Activated T-cell treated with anti-CD3 and anti-CD28 coated beads for 4 hours (primary cell): ENCODE measurements around the gene SEC24D.
"Not testable (repeated sequence)": the region's sequence is repeated elsewhere in the genome, so short reads cannot be mapped to it uniquely, and the experiment has no call there.

Experiments used
- DNase-seq: peaks from one replicate; pipeline ENCODE4 v3.0.0-alpha.2; 2020

SEC24D gene

GRCh38 chr4:118835571-118836300 is at the start of gene SEC24D:
Gene SEC24D, minus strand, starts transcription at chr4:118836126. Its CDS starts 2,430 bp downstream, at chr4:118833696.
- peak; percentile 79 for DNase-seq

- no peak for DNase-seq
Observed at GRCh38 chr4:118884716-118885115, 48.8 kb upstream of the SEC24D start.

- no peak for DNase-seq
Observed at GRCh38 chr4:118883861-118884260, 47.9 kb upstream of the SEC24D start.

GRCh38 chr4:118881512-118882146 is 45.7 kb upstream of the SEC24D start:
- no peak for DNase-seq

GRCh38 chr4:118879409-118879808 is 43.5 kb upstream of the SEC24D start:
- no peak for DNase-seq

GRCh38 chr4:118878507-118878906 is 42.6 kb upstream of the SEC24D start:
- DNase-seq, result not testable (repeated sequence)

- DNase-seq, result no peak
Observed at GRCh38 chr4:118877797-118878196, 41.9 kb upstream of the SEC24D start.

- no peak for DNase-seq
Observed at GRCh38 chr4:118872181-118872580, 36.3 kb upstream of the SEC24D start.

GRCh38 chr4:118869808-118870342 is 33.9 kb upstream of the SEC24D start:
- no peak for DNase-seq

GRCh38 chr4:118867311-118868067 is 31.6 kb upstream of the SEC24D start:
- DNase-seq, result no peak

GRCh38 chr4:118866442-118866841 is 30.5 kb upstream of the SEC24D start:
- DNase-seq, result no peak

- DNase-seq, result no peak
Observed at GRCh38 chr4:118865091-118865708, 29.3 kb upstream of the SEC24D start.

- no peak for DNase-seq
Observed at GRCh38 chr4:118858779-118859178, 22.9 kb upstream of the SEC24D start.

- no peak for DNase-seq
Observed at GRCh38 chr4:118857760-118858159, 21.8 kb upstream of the SEC24D start.

- DNase-seq, result peak; percentile 25
Observed at GRCh38 chr4:118850488-118851173, 14.7 kb upstream of the SEC24D start.

GRCh38 chr4:118849867-118850487 is 14.1 kb upstream of the SEC24D start:
- no peak for DNase-seq

GRCh38 chr4:118848901-118849300 is 13.0 kb upstream of the SEC24D start:
- DNase-seq, result no peak

GRCh38 chr4:118848242-118848641 is 12.3 kb upstream of the SEC24D start:
- DNase-seq, result no peak

- no peak for DNase-seq
Observed at GRCh38 chr4:118846979-118847378, 11.1 kb upstream of the SEC24D start.

GRCh38 chr4:118845552-118846050 is 9.7 kb upstream of the SEC24D start:
- DNase-seq, result no peak

GRCh38 chr4:118843237-118843636 is 7.3 kb upstream of the SEC24D start:
- no peak for DNase-seq

- no peak for DNase-seq
Observed at GRCh38 chr4:118842055-118842454, 6.1 kb upstream of the SEC24D start.
